Fibroblast of villous mesenchyme (primary cell): ENCODE data around the gene CTBS. TPM values are rescaled to one million over a fixed set of nuclear protein-coding genes. Genes with fewer than 3 reads are reported as not detected.

Experiments used
- DNase-seq: peaks from one replicate; pipeline ENCODE4 v3.0.0-alpha.2; 2010; ENCODE audit warnings: low read depth
- H3K4me3 ChIP-seq: 2 replicates; pipeline ENCODE4 v1.5.1; 2011; ENCODE audit warnings: low read depth, mild to moderate bottlenecking, low read length
- CTCF ChIP-seq: IDR thresholded peaks from 2 replicates; pipeline ENCODE4 v1.5.1; 2012; ENCODE audit warnings: low read depth, mild to moderate bottlenecking, low read length; ENCODE audit not compliant: insufficient read depth
- total RNA-seq: library from RNA; depleted of rRNA; stranded (reverse); fragments of >200 nt; gene quantifications from 2 replicates; pipeline ENCODE4 v1.2.3, GENCODE V29; 2012

The CTBS gene
- total RNA-seq, 1 donor: 12.1 TPM

DNA sequence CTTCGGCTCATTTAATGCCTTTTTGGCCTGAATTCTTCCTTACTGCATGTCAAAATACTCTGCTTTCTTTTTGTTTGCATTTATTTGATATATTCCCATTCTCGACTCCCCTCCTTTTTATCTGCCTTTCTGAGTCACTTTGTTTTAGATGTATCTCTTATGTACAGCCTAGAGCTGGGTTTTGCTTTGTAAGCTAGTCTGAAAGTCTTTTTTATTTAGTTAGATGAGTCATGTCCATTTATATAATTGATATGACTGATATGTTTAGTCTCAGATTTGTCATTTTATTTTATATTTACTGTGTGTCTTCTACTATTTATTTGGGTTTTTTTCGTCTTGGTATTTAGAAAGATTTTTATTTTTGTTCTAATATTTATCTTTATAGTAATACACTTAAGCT is 34.3 kb downstream of the CTBS start:
- no peak for TF ChIP-seq CTCF
- peak; percentile 22 for DNase-seq

GRCh38 chr1:84538599-84538998 is 35.6 kb downstream of the CTBS start:
- DNase-seq: peak; percentile 8
- TF ChIP-seq CTCF: no peak
- no peak overlapping the region for H3K4me3 ChIP-seq

More for the DNA sequence above, 34.3 kb downstream of the CTBS start:
- no peak overlapping the region for H3K4me3 ChIP-seq

DNA sequence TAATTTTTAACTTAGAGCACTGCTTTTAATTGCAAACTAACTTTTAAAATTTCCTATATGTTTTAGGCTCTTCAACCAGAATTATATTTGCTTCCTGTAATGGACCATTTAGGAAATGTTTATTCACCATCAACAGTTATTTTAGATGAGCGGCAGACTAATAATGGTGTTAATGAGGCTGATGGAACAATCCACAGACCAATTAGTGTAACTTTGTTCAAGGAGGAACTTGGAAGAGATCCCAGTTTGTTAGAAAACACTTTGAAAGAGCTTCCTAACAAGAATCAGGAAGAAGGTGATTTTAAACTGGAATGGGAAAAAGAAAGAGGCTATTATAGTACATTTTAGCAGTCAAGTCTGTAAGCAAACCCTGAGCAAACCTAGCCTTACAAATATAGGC is 48.5 kb downstream of the CTBS start:
- no peak for DNase-seq
- TF ChIP-seq CTCF: no peak

GRCh38 chr1:84524590-84524989 is 49.6 kb downstream of the CTBS start:
- TF ChIP-seq CTCF: no peak
- no peak for DNase-seq
- H3K4me3 ChIP-seq: no peak overlapping the region

More for the DNA sequence above, 48.5 kb downstream of the CTBS start:
- H3K4me3 ChIP-seq: no peak overlapping the region

- TF ChIP-seq CTCF: no peak
- no peak overlapping the region for H3K4me3 ChIP-seq
- DNase-seq: no peak
Observed at GRCh38 chr1:84510668-84511067, 63.6 kb downstream of the CTBS start.

GRCh38 chr1:84510165-84510564 is 64.1 kb downstream of the CTBS start:
- no peak overlapping the region for H3K4me3 ChIP-seq
- TF ChIP-seq CTCF: no peak
- no peak for DNase-seq

GRCh38 chr1:84509029-84509428 is 65.2 kb downstream of the CTBS start:
- no peak for TF ChIP-seq CTCF
- H3K4me3 ChIP-seq: no peak overlapping the region
- no peak for DNase-seq
